Measurements from ENCODE around the gene DMRT1.
"Not testable (repeated sequence)": the region's sequence is repeated elsewhere in the genome, so short reads cannot be mapped to it uniquely, and the experiment has no call there.

Gene DMRT1

GRCh38 chr9:980640-981039 lies 139.1 kb downstream of the DMRT1 start:
- no peak for TF ChIP-seq CTCF (IDR thresholded peaks at IDR 0.05)
- no peak overlapping the region for H3K27ac ChIP-seq
- no peak for DNase-seq (ENCODE audit: low spot score)
- no peak overlapping the region for H3K4me3 ChIP-seq

- Histone ChIP-seq H3K27ac (no peak overlapping the region), H3K4me3 (no peak overlapping the region)
- TF ChIP-seq CTCF (IDR thresholded peaks at IDR 0.05): no peak
- DNase-seq (ENCODE audit: low spot score): no peak
Measured at GRCh38 chr9:981491-981898, 140.0 kb downstream of the DMRT1 start.

GRCh38 chr9:982394-983230 lies 141.1 kb downstream of the DMRT1 start:
- TF ChIP-seq CTCF (IDR thresholded peaks at IDR 0.05): no peak
- Histone ChIP-seq H3K27ac (no peak overlapping the region), H3K4me3 (no peak overlapping the region)
- no peak for DNase-seq (ENCODE audit: low spot score)

GRCh38 chr9:994005-994404 lies 152.5 kb downstream of the DMRT1 start:
- TF ChIP-seq CTCF (IDR thresholded peaks at IDR 0.05): no peak
- no peak overlapping the region for H3K27ac ChIP-seq
- no peak for DNase-seq (ENCODE audit: low spot score)

GRCh38 chr9:995192-995591 lies 153.7 kb downstream of the DMRT1 start:
- no peak overlapping the region for H3K27ac ChIP-seq

More at GRCh38 chr9:994005-994404, 152.5 kb downstream of the DMRT1 start:
- H3K4me3 ChIP-seq: no peak overlapping the region

GRCh38 chr9:995781-996180 lies 154.3 kb downstream of the DMRT1 start:
- Histone ChIP-seq H3K4me3 (no peak overlapping the region), H3K27ac (no peak overlapping the region)
- DNase-seq (ENCODE audit: low spot score): no peak
- no peak for TF ChIP-seq CTCF (IDR thresholded peaks at IDR 0.05)

More at GRCh38 chr9:995192-995591, 153.7 kb downstream of the DMRT1 start:
- no peak for DNase-seq (ENCODE audit: low spot score)
- H3K4me3 ChIP-seq: no peak overlapping the region
- no peak for TF ChIP-seq CTCF (IDR thresholded peaks at IDR 0.05)

GRCh38 chr9:998299-999110 lies 157.0 kb downstream of the DMRT1 start:
- not testable (repeated sequence) for H3K27ac ChIP-seq; DNase-seq (ENCODE audit: low spot score); H3K4me3 ChIP-seq

Data from coronary artery (tissue), 2 donors.